MM.1S (cell line): Measurements from ENCODE around the gene ATXN10.

Source experiments
- DNase-seq: peaks from one replicate; pipeline ENCODE4 v3.0.0-alpha.2; 2015
- H2AFZ ChIP-seq: fragments of 300-600 bp; sonication (generic); 2 replicates; pipeline ENCODE4 v1.6.0; 2016; ENCODE audit warnings: antibody characterized with exemption, low read length
- H3F3A ChIP-seq: fragments of 300-600 bp; sonication (generic); 2 replicates; pipeline ENCODE4 v1.6.1; 2016; ENCODE audit warnings: mild to moderate bottlenecking, antibody characterized with exemption, low read length, moderate library complexity, mixed read lengths; ENCODE audit not compliant: insufficient read depth
- H3K27ac ChIP-seq: fragments of 300-600 bp; sonication (generic); 2 replicates; pipeline ENCODE4 v1.5.1; 2016; ENCODE audit warnings: mild to moderate bottlenecking, low read length
- H3K27me3 ChIP-seq: fragments of 300-600 bp; sonication (generic); replicated peaks from 2 replicates; pipeline ENCODE4 v1.6.0; 2016; ENCODE audit warnings: low read length; ENCODE audit not compliant: insufficient read depth
- H3K36me3 ChIP-seq: fragments of 300-600 bp; sonication (generic); replicated peaks from 2 replicates; pipeline ENCODE4 v1.6.1; 2016; ENCODE audit warnings: mild to moderate bottlenecking, low read length, mixed read lengths; ENCODE audit not compliant: insufficient read depth
- H3K4me1 ChIP-seq: fragments of 300-600 bp; sonication (generic); 2 replicates; pipeline ENCODE4 v1.6.1; 2016; ENCODE audit warnings: low read length, mixed read lengths
- H3K4me2 ChIP-seq: fragments of 300-600 bp; sonication (generic); 2 replicates; pipeline ENCODE4 v1.6.0; 2016; ENCODE audit warnings: low read depth, low read length
- H3K4me3 ChIP-seq: fragments of 300-600 bp; sonication (generic); 2 replicates; pipeline ENCODE4 v1.5.1; 2016; ENCODE audit warnings: low read length, mixed read lengths
- H3K79me2 ChIP-seq: fragments of 300-600 bp; sonication (generic); 2 replicates; pipeline ENCODE4 v1.6.1; 2016; ENCODE audit warnings: mixed run types, low read length, mixed read lengths
- H3K9ac ChIP-seq: fragments of 300-600 bp; sonication (generic); 2 replicates; pipeline ENCODE4 v1.6.1; 2016; ENCODE audit warnings: low read length, mixed read lengths
- H3K9me2 ChIP-seq: fragments of 300-600 bp; sonication (generic); replicated peaks from 2 replicates; pipeline ENCODE4 v1.6.1; 2016; ENCODE audit warnings: mild to moderate bottlenecking, low read length, mixed read lengths; ENCODE audit not compliant: insufficient read depth
- H3K9me3 ChIP-seq: fragments of 300-600 bp; sonication (generic); replicated peaks from 2 replicates; pipeline ENCODE4 v1.6.1; 2016; ENCODE audit warnings: mild to moderate bottlenecking, low read length, mixed read lengths; ENCODE audit not compliant: insufficient read depth
- H4K20me1 ChIP-seq: fragments of 300-600 bp; sonication (generic); 2 replicates; pipeline ENCODE4 v1.6.1; 2016; ENCODE audit warnings: mild to moderate bottlenecking, low read length, moderate library complexity, mixed read lengths; ENCODE audit not compliant: insufficient read depth
- EZH2 ChIP-seq: fragments of 300-600 bp; sonication (generic); optimal IDR thresholded peaks from 2 replicates; pipeline ENCODE3; 2017; ENCODE audit warnings: low read depth, mild to moderate bottlenecking, antibody characterized with exemption, low read length, mixed read lengths
- EZH2phosphoT487 ChIP-seq: fragments of 300-600 bp; sonication (generic); IDR thresholded peaks from 2 replicates; pipeline ENCODE4 v1.6.1; 2018; ENCODE audit warnings: antibody characterized with exemption, low read length
- TF ChIP-seq, protein P1 (sequence below): fragments of 300-600 bp; sonication (generic); IDR thresholded peaks from 2 replicates; pipeline ENCODE4 v1.5.1; 2016; ENCODE audit warnings: antibody characterized with exemption, low read length, mixed read lengths

ATXN10 gene

DNA sequence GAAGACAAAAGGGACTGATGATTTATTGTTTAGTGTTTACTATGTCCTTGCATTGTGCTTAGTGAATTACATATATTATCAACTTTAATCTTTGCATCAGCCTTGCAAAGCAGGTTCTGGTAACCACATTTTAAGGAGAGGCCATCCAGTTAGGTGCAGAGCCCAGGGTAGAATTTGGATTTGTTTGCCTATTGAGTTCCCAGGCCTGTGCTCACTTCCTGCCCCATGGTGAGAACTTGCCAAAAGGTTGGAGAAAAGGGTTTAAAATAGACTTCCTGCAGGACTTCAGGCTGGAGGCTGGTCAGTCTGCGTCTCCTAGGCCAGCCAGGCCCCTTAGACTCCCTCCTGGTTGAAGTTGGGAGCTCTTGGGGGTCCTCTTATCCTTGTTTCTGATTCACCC lies 72.1 kb downstream of the ATXN10 start:
- no peak for TF ChIP-seq EZH2
- TF ChIP-seq, protein P1, sequence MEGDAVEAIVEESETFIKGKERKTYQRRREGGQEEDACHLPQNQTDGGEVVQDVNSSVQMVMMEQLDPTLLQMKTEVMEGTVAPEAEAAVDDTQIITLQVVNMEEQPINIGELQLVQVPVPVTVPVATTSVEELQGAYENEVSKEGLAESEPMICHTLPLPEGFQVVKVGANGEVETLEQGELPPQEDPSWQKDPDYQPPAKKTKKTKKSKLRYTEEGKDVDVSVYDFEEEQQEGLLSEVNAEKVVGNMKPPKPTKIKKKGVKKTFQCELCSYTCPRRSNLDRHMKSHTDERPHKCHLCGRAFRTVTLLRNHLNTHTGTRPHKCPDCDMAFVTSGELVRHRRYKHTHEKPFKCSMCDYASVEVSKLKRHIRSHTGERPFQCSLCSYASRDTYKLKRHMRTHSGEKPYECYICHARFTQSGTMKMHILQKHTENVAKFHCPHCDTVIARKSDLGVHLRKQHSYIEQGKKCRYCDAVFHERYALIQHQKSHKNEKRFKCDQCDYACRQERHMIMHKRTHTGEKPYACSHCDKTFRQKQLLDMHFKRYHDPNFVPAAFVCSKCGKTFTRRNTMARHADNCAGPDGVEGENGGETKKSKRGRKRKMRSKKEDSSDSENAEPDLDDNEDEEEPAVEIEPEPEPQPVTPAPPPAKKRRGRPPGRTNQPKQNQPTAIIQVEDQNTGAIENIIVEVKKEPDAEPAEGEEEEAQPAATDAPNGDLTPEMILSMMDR: no peak
- no peak for TF ChIP-seq EZH2phosphoT487
- H3K27me3 ChIP-seq: no peaks in the 10 kb centered on the region
- H3K79me2 ChIP-seq: 0 out of 2 replicates have a peak, but pooled peaks cover 5% of the 10 kb centered on the region
- no peak overlapping the region for H3K4me3 ChIP-seq
- H2AFZ ChIP-seq: no peak overlapping the region
- H3K9me2 ChIP-seq: no peaks in the 10 kb centered on the region
- no peak overlapping the region for H3K4me2 ChIP-seq
- no peak overlapping the region for H3K9ac ChIP-seq
- no peaks in the 10 kb centered on the region for H3F3A ChIP-seq
- H3K4me1 ChIP-seq: no peaks in the 10 kb centered on the region
- no peak overlapping the region for H3K27ac ChIP-seq
- DNase-seq: no peak
- H4K20me1 ChIP-seq: no peaks in the 10 kb centered on the region
- no peaks in the 10 kb centered on the region for H3K9me3 ChIP-seq
- H3K36me3 ChIP-seq: no peaks in the 10 kb centered on the region; the same call in 1 of the 2 replicates

DNA sequence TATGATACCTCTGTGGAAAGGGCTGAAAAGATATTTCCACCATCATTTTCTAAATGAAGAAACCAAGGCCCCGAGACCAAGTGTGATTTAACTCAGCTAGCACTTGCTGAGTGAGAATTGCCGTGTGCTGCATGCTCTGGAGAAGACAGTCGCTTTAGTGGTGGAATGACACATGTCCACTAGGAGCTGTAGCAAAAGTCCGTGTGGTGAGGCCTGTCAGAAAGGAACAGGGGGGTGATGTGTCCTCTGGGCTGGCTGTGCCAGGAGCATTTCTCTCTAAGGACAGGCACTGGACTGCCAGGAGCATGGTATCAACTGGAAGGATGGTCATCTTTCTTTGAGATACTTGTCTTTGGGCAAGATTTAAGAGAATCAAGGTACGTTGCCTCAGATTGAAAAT lies 72.8 kb downstream of the ATXN10 start:
- Histone ChIP-seq H3K4me3 (no peak overlapping the region), H3K79me2 (0 out of 2 replicates have a peak, but pooled peaks cover 5% of the 10 kb centered on the region), H4K20me1 (no peaks in the 10 kb centered on the region), H3K4me2 (no peak overlapping the region), H3K9ac (no peak overlapping the region), H3F3A (no peaks in the 10 kb centered on the region), H3K4me1 (no peaks in the 10 kb centered on the region), H3K27me3 (no peaks in the 10 kb centered on the region), H3K9me3 (no peaks in the 10 kb centered on the region), H2AFZ (no peak overlapping the region), H3K9me2 (no peaks in the 10 kb centered on the region), H3K36me3 (no peaks in the 10 kb centered on the region; the same call in 1 of the 2 replicates), H3K27ac (no peak overlapping the region)
- TF ChIP-seq, protein P1: no peak
- DNase-seq: no peak

DNA sequence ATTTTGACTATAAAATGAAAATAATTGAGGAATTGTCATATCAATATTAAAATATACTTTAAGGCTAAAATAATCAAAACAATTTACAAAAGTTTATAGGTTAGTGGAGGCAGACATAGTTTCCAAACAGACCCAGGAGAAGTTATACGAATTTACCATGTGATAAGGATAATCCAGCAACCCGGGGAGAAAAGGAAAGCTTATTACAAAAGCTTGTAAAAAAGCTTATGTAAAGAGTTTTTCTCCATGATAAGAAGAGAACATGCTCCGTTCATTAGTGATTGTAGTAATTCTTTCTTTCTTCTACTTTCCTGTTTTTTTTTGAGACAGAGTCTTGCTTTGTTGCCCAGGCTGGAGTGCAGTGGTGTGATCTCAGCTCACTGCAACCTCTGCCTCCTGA lies 79.0 kb downstream of the ATXN10 start:
- no peak for DNase-seq
- Histone ChIP-seq H3K27me3 (no peaks in the 10 kb centered on the region), H3K4me1 (peaks cover 5% of the 10 kb centered on the region; the same call in 1 of the 2 replicates), H2AFZ (no peak overlapping the region), H3K4me3 (no peak overlapping the region), H3K9me2 (no peaks in the 10 kb centered on the region), H3K9me3 (no peaks in the 10 kb centered on the region), H3K36me3 (no peaks in the 10 kb centered on the region), H3K27ac (no peak overlapping the region), H3K4me2 (no peak overlapping the region), H3K9ac (no peak overlapping the region), H4K20me1 (no peaks in the 10 kb centered on the region), H3K79me2 (no peaks in the 10 kb centered on the region), H3F3A (no peaks in the 10 kb centered on the region)
- TF ChIP-seq EZH2phosphoT487 (no peak), EZH2 (no peak)
- TF ChIP-seq, protein P1: no peak

DNA sequence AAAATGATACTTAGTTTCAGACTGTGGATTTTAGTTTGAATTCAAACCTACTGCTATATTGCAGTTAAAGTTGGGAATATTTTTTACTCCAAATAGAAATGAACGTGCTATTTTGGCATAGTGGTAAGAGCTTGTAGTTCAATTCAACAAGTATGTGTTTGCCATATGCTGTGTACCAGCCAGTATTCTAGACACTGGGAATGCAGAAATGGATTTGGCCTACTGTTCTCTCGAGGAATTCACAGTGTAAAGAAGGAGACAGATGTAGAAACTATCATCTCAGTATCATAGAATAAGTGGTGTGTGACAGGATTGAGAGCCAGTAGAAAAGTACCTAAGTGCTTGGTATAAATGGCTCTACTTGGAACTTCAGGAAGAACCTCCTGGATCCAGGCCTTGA lies 80.4 kb downstream of the ATXN10 start:
- TF ChIP-seq, protein P1: no peak
- TF ChIP-seq EZH2: no peak
- no peak for TF ChIP-seq EZH2phosphoT487

More for the DNA sequence above, 80.4 kb downstream of the ATXN10 start:
- Histone ChIP-seq H3K4me3 (no peak overlapping the region), H3K36me3 (no peaks in the 10 kb centered on the region), H4K20me1 (no peaks in the 10 kb centered on the region), H3K79me2 (no peaks in the 10 kb centered on the region), H3K27ac (no peak overlapping the region), H3K4me1 (peaks cover 5% of the 10 kb centered on the region; the same call in 1 of the 2 replicates), H3K9me3 (no peaks in the 10 kb centered on the region), H3K9me2 (no peaks in the 10 kb centered on the region), H3K9ac (no peak overlapping the region), H3F3A (no peaks in the 10 kb centered on the region), H2AFZ (no peak overlapping the region), H3K4me2 (no peak overlapping the region), H3K27me3 (no peaks in the 10 kb centered on the region)
- DNase-seq: no peak
